Gastrocnemius medialis (tissue), 4 donors: ENCODE data around the gene RBM10.

ENCODE experiments used
- CTCF ChIP-seq, 5 experiments: fragments of 450-650 bp in 3 of 5; fragments of 200-600 bp in 2 of 5; sonication (generic) in 2 of 5; IDR thresholded peaks in 4 of 5; conservative IDR thresholded peaks in 1 of 5; 1 replicate in 4 of 5; 2 replicates in 1 of 5; pipeline ENCODE4 v1.5.1; 2016 to 2019; ENCODE audit warnings: antibody characterized with exemption in 5 of 5, mild to moderate bottlenecking in 3 of 5, moderate library complexity in 3 of 5
- POLR2A ChIP-seq, 2 donors: fragments of 450-650 bp; IDR thresholded peaks; one replicate each; pipeline ENCODE4 v1.6.1; 2017; ENCODE audit warnings: antibody characterized with exemption in 2 of 2, mild to moderate bottlenecking in 2 of 2, moderate library complexity in 2 of 2

- TF ChIP-seq CTCF (IDR thresholded peaks at IDR 0.05 in 4 of 5, conservative IDR thresholded peaks at IDR 0.05 in 1 of 5) (no peak), POLR2A (IDR thresholded peaks at IDR 0.05) (no peak)
Measured at GRCh38 chrX:47209508-47210238, 64.7 kb downstream of the RBM10 start.
